Endothelial cell of umbilical vein (primary cell): ENCODE measurements around the gene NR3C2. TPM values are rescaled to one million over a fixed set of nuclear protein-coding genes. Genes with fewer than 3 reads are reported as not detected.

Source experiments
- BruUV-seq: library from RNA; stranded (reverse); fragments of 400-500 nt; replicated peaks from 2 replicates; lab custom pipeline; 2021; lab: Mats Ljungman, UMichigan
- CTCF ChIA-PET: fragments of 300-600, 350-600 bp; sonication (Branson Sonifier 250); formaldehyde crosslinking; loops from one replicate; lab custom pipeline; 2021; ENCODE audit warnings: antibody characterized with exemption, inconsistent platforms; lab: Charles Lee
- POLR2A ChIA-PET: fragments of 300-600, 350-600 bp; sonication (Branson Sonifier 250); formaldehyde crosslinking; loops from one replicate; lab custom pipeline; 2021; ENCODE audit warnings: antibody characterized with exemption, inconsistent platforms; lab: Charles Lee
- DNase-seq: peaks from one replicate; pipeline ENCODE4 v3.0.0-alpha.2; 2011; ENCODE audit warnings: low read depth, low spot score
- FAIRE-seq: peaks from 2 replicates; lab custom pipeline; 2011; peaks lifted over from hg19 to GRCh38; lab: Jason Lieb, UNC
- H2AFZ ChIP-seq: 2 replicates; pipeline ENCODE4 v1.6.0; 2012; ENCODE audit warnings: low read depth, low read length, control low read depth, inconsistent platforms
- H3K27ac ChIP-seq: 2 replicates; pipeline ENCODE4 v1.5.1; 2011; ENCODE audit warnings: low read depth, mild to moderate bottlenecking, control low read depth, low read length, moderate library complexity; ENCODE audit not compliant: insufficient read depth
- H3K27me3 ChIP-seq, 2 experiments: 2 replicates each; pipeline versions ENCODE4 v1.6.0 to v1.6.1; 2011; ENCODE audit warnings: low read length in 2 of 2, mixed read lengths in 1 of 2; ENCODE audit not compliant: control insufficient read depth in 2 of 2, insufficient read depth in 2 of 2
- H3K36me3 ChIP-seq, 2 experiments: 2 replicates in 1 of 2; 3 replicates in 1 of 2; pipeline ENCODE4 v1.5.1; 2011; ENCODE audit warnings: low read length in 2 of 2, mild to moderate bottlenecking in 1 of 2, moderate library complexity in 1 of 2; ENCODE audit not compliant: control insufficient read depth in 2 of 2, insufficient read depth in 2 of 2; ENCODE audit errors: extremely low read depth in 1 of 2
- H3K4me1 ChIP-seq: 3 replicates; pipeline ENCODE4 v1.5.1; 2011; ENCODE audit warnings: mild to moderate bottlenecking, low read length; ENCODE audit not compliant: control insufficient read depth, insufficient read depth; ENCODE audit errors: extremely low read depth
- H3K4me2 ChIP-seq: 2 replicates; pipeline ENCODE4 v1.6.1; 2011; ENCODE audit warnings: low read length, control low read depth, mixed read lengths; ENCODE audit not compliant: insufficient read depth
- H3K4me3 ChIP-seq, 3 experiments: fragments of 200-600 bp in 1 of 3; sonication (generic), shearing (Covaris generic) in 1 of 3; replicated peaks in 1 of 3; 2 replicates each; pipeline ENCODE4 v1.5.1; 2011 to 2016; ENCODE audit warnings: control low read depth in 3 of 3, low read length in 3 of 3, mild to moderate bottlenecking in 2 of 3, inconsistent platforms in 1 of 3, low read depth in 1 of 3, moderate library complexity in 1 of 3; ENCODE audit not compliant: insufficient read depth in 1 of 3
- H3K79me2 ChIP-seq: 2 replicates; pipeline ENCODE4 v1.6.0; 2012; ENCODE audit warnings: low read length, inconsistent platforms; ENCODE audit not compliant: control insufficient read depth, insufficient read depth
- H3K9ac ChIP-seq: replicated peaks from 2 replicates; pipeline ENCODE3; 2011; ENCODE audit warnings: low read length, control low read depth; ENCODE audit not compliant: insufficient read depth; ENCODE audit errors: extremely low read depth
- H3K9me1 ChIP-seq: replicated peaks from 3 replicates; pipeline ENCODE4 v1.6.0; 2011; ENCODE audit warnings: mild to moderate bottlenecking, low read length; ENCODE audit not compliant: control insufficient read depth, insufficient read depth; ENCODE audit errors: extremely low read depth
- H3K9me3 ChIP-seq: replicated peaks from 2 replicates; pipeline ENCODE4 v1.5.1; 2012; ENCODE audit warnings: low read length, inconsistent platforms; ENCODE audit not compliant: control insufficient read depth, insufficient read depth
- H4K20me1 ChIP-seq: replicated peaks from 2 replicates; pipeline ENCODE3; 2011; ENCODE audit warnings: mild to moderate bottlenecking, low read length; ENCODE audit not compliant: control insufficient read depth, insufficient read depth; ENCODE audit errors: extremely low read depth
- CTCF ChIP-seq, 2 donors: IDR thresholded peaks; 1 replicate in 1 of 2; 2 replicates in 1 of 2; pipeline ENCODE4 v1.5.1; 2011; ENCODE audit warnings: low read length in 2 of 2, mild to moderate bottlenecking in 2 of 2, moderate library complexity in 2 of 2, control low read depth in 1 of 2, inconsistent platforms in 1 of 2, low read depth in 1 of 2; ENCODE audit not compliant: insufficient read depth in 1 of 2; ENCODE audit errors: extremely low read depth in 1 of 2
- EZH2 ChIP-seq: IDR thresholded peaks from 2 replicates; pipeline ENCODE4 v1.6.1; 2012; ENCODE audit warnings: borderline replicate concordance, low read depth, mild to moderate bottlenecking, moderate library complexity, low read length, inconsistent platforms; ENCODE audit not compliant: severe bottlenecking
- FOS ChIP-seq: IDR thresholded peaks from 2 replicates; pipeline ENCODE4 v1.6.1; 2011; ENCODE audit warnings: mild to moderate bottlenecking, low read length, moderate library complexity, borderline replicate concordance; ENCODE audit not compliant: insufficient read depth
- GATA2 ChIP-seq: IDR thresholded peaks from 2 replicates; pipeline ENCODE4 v1.7.0; 2011; ENCODE audit warnings: low read depth, mild to moderate bottlenecking, moderate library complexity, mixed read lengths, low read length; ENCODE audit not compliant: insufficient read length, insufficient read depth
- JUN ChIP-seq: IDR thresholded peaks from 2 replicates; pipeline ENCODE4 v1.6.1; 2011; ENCODE audit warnings: borderline replicate concordance, low read depth; ENCODE audit not compliant: insufficient read length, insufficient read depth
- MAX ChIP-seq: IDR thresholded peaks from 2 replicates; pipeline ENCODE4 v1.6.1; 2011; ENCODE audit not compliant: insufficient read depth, insufficient read length
- MYC ChIP-seq: IDR thresholded peaks from one replicate; pipeline ENCODE4 v1.6.1; 2011; ENCODE audit warnings: mild to moderate bottlenecking, low read depth, low read length
- POLR2A ChIP-seq: IDR thresholded peaks from 2 replicates; pipeline ENCODE4 v1.6.1; 2012; ENCODE audit warnings: low read depth, mild to moderate bottlenecking, control low read depth, low read length
- POLR2AphosphoS5 ChIP-seq: IDR thresholded peaks from 2 replicates; pipeline ENCODE4 v1.6.1; 2012; ENCODE audit warnings: low read depth, mild to moderate bottlenecking, control low read depth, low read length, moderate library complexity; ENCODE audit not compliant: insufficient read depth
- dilution Hi-C: fragments of 300-500 bp; cut with MboI; formaldehyde crosslinking; loops from one replicate; pipeline ENCODE4 v1.15.0; 2019; ENCODE audit warnings: low sequenced_read_pairs; ENCODE audit not compliant: extremely low pct_ligation_motif_present
- intact Hi-C: fragments of 100-400 bp; cut with micrococcal nuclease; formaldehyde crosslinking; loops from one replicate; pipeline ENCODE4 v1.10.0; 2022
- polyA plus RNA-seq, 4 experiments: library from polyadenylated mRNA; depleted of rRNA in 3 of 4; stranded (reverse) in 3 of 4; unstranded in 1 of 4; fragments of >200 nt; gene quantifications; 2 replicates each; pipeline versions ENCODE4 v1.2.1 to v1.2.3, GENCODE V29; 2011 to 2012; ENCODE audit warnings: missing spikeins in 1 of 4
- total RNA-seq: library from RNA; stranded (reverse); gene quantifications from 2 replicates; pipeline ENCODE4 v1.2.3, GENCODE V29; 2021

Gene NR3C2
- total and polyA plus RNA-seq, 2 donors (not counting 3 experiments of a cell fraction or from before 2014, with no cell fraction given), result 4.8 to 16.4 TPM

- TF ChIP-seq JUN (no peak), FOS (no peak), EZH2 (no peak), GATA2 (no peak), POLR2AphosphoS5 (no peak), POLR2A (no peak), CTCF (IDR thresholded peaks at IDR 0.05; ENCODE audit: extremely low read depth in 1 of 2, insufficient read depth in 1 of 2, low read depth in 1 of 2, low read length in 2 of 2) (no peak), MAX (no peak), MYC (no peak)
- POLR2A ChIA-PET, result no interaction called here
- H3K9me1 ChIP-seq, result no peaks in the 10 kb centered on the region
Measured at GRCh38 chr4:148398988-148399387, 43.2 kb downstream of the NR3C2 start.

More at GRCh38 chr4:148398988-148399387, 43.2 kb downstream of the NR3C2 start:
- H3K79me2 ChIP-seq, result no peaks in the 10 kb centered on the region
- no peaks in the 10 kb centered on the region for H3K4me1 ChIP-seq
- no peak for FAIRE-seq
- H3K9me3 ChIP-seq, result no peaks in the 10 kb centered on the region
- no TSS peak for BruUV-seq
- H2AFZ ChIP-seq, result no peak overlapping the region
- no peak overlapping the region for H3K9ac ChIP-seq
- CTCF ChIA-PET, result no interaction called here
- H3K4me2 ChIP-seq, result no peak overlapping the region
- no peaks in the 10 kb centered on the region for H4K20me1 ChIP-seq
- DNase-seq, result no peak
- no peak overlapping the region for H3K4me3 ChIP-seq
- dilution Hi-C loops, result no loop called here
- no peak overlapping the region for H3K27ac ChIP-seq
- intact Hi-C loops, result no loop called here
- no peaks in the 10 kb centered on the region for H3K36me3 ChIP-seq
- no peaks in the 10 kb centered on the region for H3K27me3 ChIP-seq
